HAP-1 (cell line): ENCODE measurements around the gene SULT1B1.

Experiments used
- DNase-seq, 2 experiments: peaks; one replicate each; pipeline ENCODE4 v3.0.0-alpha.2; 2016 to 2020; ENCODE audit warnings: low spot score in 2 of 2
- H3K27me3 ChIP-seq: fragments of 250-450 bp; sonication (Bioruptor Pico); 2 replicates; pipeline ENCODE4 v1.5.1; 2020; ENCODE audit warnings: low read depth, mild to moderate bottlenecking, moderate library complexity
- H3K36me3 ChIP-seq: fragments of 250-450 bp; sonication (Bioruptor Pico); replicated peaks from 2 replicates; pipeline ENCODE4 v1.5.1; 2020; ENCODE audit warnings: mild to moderate bottlenecking
- H3K4me1 ChIP-seq: fragments of 250-450 bp; sonication (Bioruptor Pico); 2 replicates; pipeline ENCODE4 v1.5.1; 2020; ENCODE audit warnings: mild to moderate bottlenecking
- H3K4me3 ChIP-seq: fragments of 250-450 bp; sonication (Bioruptor Pico); 2 replicates; pipeline ENCODE4 v1.5.1; 2020; ENCODE audit warnings: mild to moderate bottlenecking, moderate library complexity
- H3K9me3 ChIP-seq: fragments of 250-450 bp; sonication (Bioruptor Pico); 2 replicates; pipeline ENCODE4 v1.5.1; 2020; ENCODE audit warnings: mild to moderate bottlenecking, moderate library complexity
- in situ Hi-C: fragments of 300-500 bp; cut with MboI; formaldehyde crosslinking; loops from 3 replicates; pipeline ENCODE4 v1.14.3; 2020; ENCODE audit warnings: low sequenced_read_pairs, inconsistent platforms, mixed read lengths

The SULT1B1 gene

GRCh38 chr4:69760455-69760854 lies at the start of gene SULT1B1:
TSS of gene SULT1B1 (minus strand) at chr4:69760620. CDS start at chr4:69755217, 5,403 bp downstream.
- H3K36me3 ChIP-seq, result no peaks in the 10 kb centered on the region
- no peaks in the 10 kb centered on the region for H3K27me3 ChIP-seq
- no peaks in the 10 kb centered on the region for H3K9me3 ChIP-seq
- in situ Hi-C loops, result no loop called here
- H3K4me3 ChIP-seq, result no peak within 1 kb of the TSS
- no peak for DNase-seq
- H3K4me1 ChIP-seq, result peaks cover 11% of the 10 kb centered on the region

GRCh38 chr4:69800599-69800998 lies 40.2 kb upstream of the SULT1B1 start:
- H3K27me3 ChIP-seq, result no peaks in the 10 kb centered on the region
- H3K9me3 ChIP-seq, result no peaks in the 10 kb centered on the region
- no peaks in the 10 kb centered on the region for H3K36me3 ChIP-seq
- no peak for DNase-seq
- H3K4me3 ChIP-seq, result no peak overlapping the region
- in situ Hi-C loops, result no loop called here
- no peaks in the 10 kb centered on the region for H3K4me1 ChIP-seq

GRCh38 chr4:69799337-69799736 lies 38.9 kb upstream of the SULT1B1 start:
- H3K4me3 ChIP-seq, result no peak overlapping the region
- H3K9me3 ChIP-seq, result no peaks in the 10 kb centered on the region
- in situ Hi-C loops, result no loop called here
- H3K4me1 ChIP-seq, result no peaks in the 10 kb centered on the region
- H3K27me3 ChIP-seq, result no peaks in the 10 kb centered on the region
- DNase-seq, result no peak
- H3K36me3 ChIP-seq, result no peaks in the 10 kb centered on the region

GRCh38 chr4:69793732-69794131 lies 33.3 kb upstream of the SULT1B1 start:
- DNase-seq, result no peak
- no peaks in the 10 kb centered on the region for H3K27me3 ChIP-seq
- no peak overlapping the region for H3K4me3 ChIP-seq
- no peaks in the 10 kb centered on the region for H3K9me3 ChIP-seq
- no peaks in the 10 kb centered on the region for H3K36me3 ChIP-seq
- no peaks in the 10 kb centered on the region for H3K4me1 ChIP-seq
- in situ Hi-C loops, result no loop called here

GRCh38 chr4:69787879-69788278 lies 27.5 kb upstream of the SULT1B1 start:
- no peaks in the 10 kb centered on the region for H3K9me3 ChIP-seq
- no peaks in the 10 kb centered on the region for H3K36me3 ChIP-seq
- no peaks in the 10 kb centered on the region; the same call in 1 of the 2 replicates for H3K27me3 ChIP-seq
- in situ Hi-C loops, result no loop called here
- no peak overlapping the region for H3K4me3 ChIP-seq
- DNase-seq, result no peak
- no peaks in the 10 kb centered on the region for H3K4me1 ChIP-seq

GRCh38 chr4:69786547-69786946 lies 26.1 kb upstream of the SULT1B1 start:
- no peak for DNase-seq
- no peaks in the 10 kb centered on the region for H3K9me3 ChIP-seq
- H3K4me3 ChIP-seq, result no peak overlapping the region
- H3K36me3 ChIP-seq, result no peaks in the 10 kb centered on the region
- in situ Hi-C loops, result no loop called here
- no peaks in the 10 kb centered on the region; the same call in 1 of the 2 replicates for H3K27me3 ChIP-seq
- no peaks in the 10 kb centered on the region for H3K4me1 ChIP-seq

- in situ Hi-C loops, result no loop called here
- DNase-seq, result no peak
- Histone ChIP-seq H3K4me3 (no peak overlapping the region), H3K4me1 (no peaks in the 10 kb centered on the region), H3K9me3 (no peaks in the 10 kb centered on the region), H3K36me3 (no peaks in the 10 kb centered on the region), H3K27me3 (no peaks in the 10 kb centered on the region; the same call in 1 of the 2 replicates)
Measured at GRCh38 chr4:69785211-69785831, 24.9 kb upstream of the SULT1B1 start.

GRCh38 chr4:69782651-69783310 lies 22.4 kb upstream of the SULT1B1 start:
- Histone ChIP-seq H3K4me1 (no peaks in the 10 kb centered on the region), H3K9me3 (no peaks in the 10 kb centered on the region), H3K27me3 (no peaks in the 10 kb centered on the region; the same call in 1 of the 2 replicates), H3K4me3 (no peak overlapping the region), H3K36me3 (no peaks in the 10 kb centered on the region)
- DNase-seq, result no peak
- in situ Hi-C loops, result no loop called here

- in situ Hi-C loops, result no loop called here
- Histone ChIP-seq H3K27me3 (no peaks in the 10 kb centered on the region; the same call in 1 of the 2 replicates), H3K4me3 (no peak overlapping the region), H3K36me3 (no peaks in the 10 kb centered on the region), H3K4me1 (no peaks in the 10 kb centered on the region), H3K9me3 (no peaks in the 10 kb centered on the region)
- no peak for DNase-seq
Measured at GRCh38 chr4:69781458-69782418, 21.3 kb upstream of the SULT1B1 start.

GRCh38 chr4:69780141-69780540 lies 19.7 kb upstream of the SULT1B1 start:
- in situ Hi-C loops, result no loop called here
- no peaks in the 10 kb centered on the region for H3K27me3 ChIP-seq
- DNase-seq, result no peak

GRCh38 chr4:69776696-69777095 lies 16.3 kb upstream of the SULT1B1 start:
- in situ Hi-C loops, result no loop called here
- Histone ChIP-seq H3K4me1 (no peaks in the 10 kb centered on the region), H3K27me3 (no peaks in the 10 kb centered on the region), H3K4me3 (no peak overlapping the region), H3K36me3 (no peaks in the 10 kb centered on the region), H3K9me3 (no peaks in the 10 kb centered on the region)
- no peak for DNase-seq

More at GRCh38 chr4:69780141-69780540, 19.7 kb upstream of the SULT1B1 start:
- Histone ChIP-seq H3K4me3 (no peak overlapping the region), H3K9me3 (no peaks in the 10 kb centered on the region), H3K36me3 (no peaks in the 10 kb centered on the region), H3K4me1 (no peaks in the 10 kb centered on the region)

- Histone ChIP-seq H3K4me3 (no peak overlapping the region), H3K36me3 (no peaks in the 10 kb centered on the region), H3K9me3 (no peaks in the 10 kb centered on the region), H3K4me1 (no peaks in the 10 kb centered on the region), H3K27me3 (no peaks in the 10 kb centered on the region)
- in situ Hi-C loops, result no loop called here
- DNase-seq, result no peak
Measured at GRCh38 chr4:69775321-69775867, 15.0 kb upstream of the SULT1B1 start.

GRCh38 chr4:69773484-69773883 lies 13.1 kb upstream of the SULT1B1 start:
- in situ Hi-C loops, result no loop called here
- no peak for DNase-seq
- Histone ChIP-seq H3K9me3 (no peaks in the 10 kb centered on the region), H3K4me3 (no peak overlapping the region), H3K4me1 (peaks cover 1% of the 10 kb centered on the region), H3K36me3 (no peaks in the 10 kb centered on the region), H3K27me3 (no peaks in the 10 kb centered on the region)
